Measurements from ENCODE around the gene MAP3K6.

The MAP3K6 gene

GRCh38 chr1:27380224-27380623, 13.5 kb upstream of the MAP3K6 start:
- FAIRE-seq, result no peak
- TF ChIP-seq TAF1 (IDR thresholded peaks at IDR 0.05; ENCODE audit: low read depth, low read length), result no peak
- no peak for TF ChIP-seq POLR2AphosphoS5 (IDR thresholded peaks at IDR 0.05; ENCODE audit: low read depth, low read length)
- TF ChIP-seq POU2F2 (IDR thresholded peaks at IDR 0.05; ENCODE audit: low read depth, low read length), result no peak
- TF ChIP-seq SPI1 (IDR thresholded peaks at IDR 0.05; ENCODE audit: low read depth, low read length), result no peak
- no peak for TF ChIP-seq POLR2A (IDR thresholded peaks at IDR 0.05; ENCODE audit: low read depth, low read length)
- no peak for TF ChIP-seq PAX5 (IDR thresholded peaks at IDR 0.05; ENCODE audit: insufficient read depth, low read length, severe bottlenecking)
- no peak for DNase-seq (ENCODE audit: insufficient read length, low spot score)

GRCh38 chr1:27379564-27380122, 12.9 kb upstream of the MAP3K6 start:
- no peak for DNase-seq (ENCODE audit: insufficient read length, low spot score)
- no peak for FAIRE-seq
- TF ChIP-seq TAF1 (IDR thresholded peaks at IDR 0.05; ENCODE audit: low read depth, low read length) (no peak), POU2F2 (IDR thresholded peaks at IDR 0.05; ENCODE audit: low read depth, low read length) (no peak), POLR2A (IDR thresholded peaks at IDR 0.05; ENCODE audit: low read depth, low read length) (no peak), SPI1 (IDR thresholded peaks at IDR 0.05; ENCODE audit: low read depth, low read length) (no peak), PAX5 (IDR thresholded peaks at IDR 0.05; ENCODE audit: insufficient read depth, low read length, severe bottlenecking) (no peak), POLR2AphosphoS5 (IDR thresholded peaks at IDR 0.05; ENCODE audit: low read depth, low read length) (no peak)

- DNase-seq (ENCODE audit: insufficient read length, low spot score), result no peak
- FAIRE-seq, result no peak
- no peak for TF ChIP-seq SPI1 (IDR thresholded peaks at IDR 0.05; ENCODE audit: low read depth, low read length)
- no peak for TF ChIP-seq PAX5 (IDR thresholded peaks at IDR 0.05; ENCODE audit: insufficient read depth, low read length, severe bottlenecking)
- no peak for TF ChIP-seq POLR2AphosphoS5 (IDR thresholded peaks at IDR 0.05; ENCODE audit: low read depth, low read length)
- TF ChIP-seq TAF1 (IDR thresholded peaks at IDR 0.05; ENCODE audit: low read depth, low read length), result no peak
- TF ChIP-seq POU2F2 (IDR thresholded peaks at IDR 0.05; ENCODE audit: low read depth, low read length), result no peak
- TF ChIP-seq POLR2A (IDR thresholded peaks at IDR 0.05; ENCODE audit: low read depth, low read length), result no peak
Measured at GRCh38 chr1:27377760-27378495, 11.2 kb upstream of the MAP3K6 start.

- no peak for TF ChIP-seq TAF1 (IDR thresholded peaks at IDR 0.05; ENCODE audit: low read depth, low read length)
- no peak for TF ChIP-seq POU2F2 (IDR thresholded peaks at IDR 0.05; ENCODE audit: low read depth, low read length)
- no peak for TF ChIP-seq SPI1 (IDR thresholded peaks at IDR 0.05; ENCODE audit: low read depth, low read length)
- TF ChIP-seq POLR2A (IDR thresholded peaks at IDR 0.05; ENCODE audit: low read depth, low read length), result no peak
- no peak for TF ChIP-seq POLR2AphosphoS5 (IDR thresholded peaks at IDR 0.05; ENCODE audit: low read depth, low read length)
- no peak for DNase-seq (ENCODE audit: insufficient read length, low spot score)
Measured at GRCh38 chr1:27374362-27375086, 7.8 kb upstream of the MAP3K6 start, which contains the start of gene FCN3. TSS of gene FCN3 (minus strand) at chr1:27374824. CDS start at chr1:27374818, 6 bp downstream.

GRCh38 chr1:27372808-27373690, 6.3 kb upstream of the MAP3K6 start:
- TF ChIP-seq TAF1 (IDR thresholded peaks at IDR 0.05; ENCODE audit: low read depth, low read length), result no peak
- no peak for TF ChIP-seq POLR2A (IDR thresholded peaks at IDR 0.05; ENCODE audit: low read depth, low read length)
- TF ChIP-seq POLR2AphosphoS5 (IDR thresholded peaks at IDR 0.05; ENCODE audit: low read depth, low read length), result no peak
- TF ChIP-seq SPI1 (IDR thresholded peaks at IDR 0.05; ENCODE audit: low read depth, low read length), result no peak
- no peak for TF ChIP-seq PAX5 (IDR thresholded peaks at IDR 0.05; ENCODE audit: insufficient read depth, low read length, severe bottlenecking)
- DNase-seq (ENCODE audit: insufficient read length, low spot score) (no peak), FAIRE-seq (no peak)

More at GRCh38 chr1:27374362-27375086, 7.8 kb upstream of the MAP3K6 start, which contains the start of gene FCN3:
- FAIRE-seq, result no peak

GRCh38 chr1:27372022-27372807, 5.5 kb upstream of the MAP3K6 start:
- FAIRE-seq (no peak), DNase-seq (ENCODE audit: insufficient read length, low spot score) (no peak)
- TF ChIP-seq POLR2AphosphoS5 (IDR thresholded peaks at IDR 0.05; ENCODE audit: low read depth, low read length), result no peak
- TF ChIP-seq POU2F2 (IDR thresholded peaks at IDR 0.05; ENCODE audit: low read depth, low read length), result no peak
- TF ChIP-seq TAF1 (IDR thresholded peaks at IDR 0.05; ENCODE audit: low read depth, low read length), result no peak
- no peak for TF ChIP-seq SPI1 (IDR thresholded peaks at IDR 0.05; ENCODE audit: low read depth, low read length)
- TF ChIP-seq POLR2A (IDR thresholded peaks at IDR 0.05; ENCODE audit: low read depth, low read length), result no peak
- no peak for TF ChIP-seq PAX5 (IDR thresholded peaks at IDR 0.05; ENCODE audit: insufficient read depth, low read length, severe bottlenecking)

- TF ChIP-seq POU2F2 (IDR thresholded peaks at IDR 0.05; ENCODE audit: low read depth, low read length) (no peak), PAX5 (IDR thresholded peaks at IDR 0.05; ENCODE audit: insufficient read depth, low read length, severe bottlenecking) (no peak), SPI1 (IDR thresholded peaks at IDR 0.05; ENCODE audit: low read depth, low read length) (no peak), POLR2AphosphoS5 (IDR thresholded peaks at IDR 0.05; ENCODE audit: low read depth, low read length) (no peak), POLR2A (IDR thresholded peaks at IDR 0.05; ENCODE audit: low read depth, low read length) (no peak), TAF1 (IDR thresholded peaks at IDR 0.05; ENCODE audit: low read depth, low read length) (no peak)
- FAIRE-seq (no peak), DNase-seq (ENCODE audit: insufficient read length, low spot score) (no peak)
Measured at GRCh38 chr1:27368869-27369582, 2.3 kb upstream of the MAP3K6 start.

Measured in GM12891 (cell line).